Measurements from ENCODE around the gene SP110.
"Not testable (repeated sequence)": the region's sequence is repeated elsewhere in the genome, so short reads cannot be mapped to it uniquely, and the experiment has no call there.

SP110 gene

GRCh38 chr2:230267059-230267458, 47.3 kb upstream of the SP110 start:
- TF ChIP-seq EZH2phosphoT487 (IDR thresholded peaks at IDR 0.05; ENCODE audit: borderline replicate concordance, low read length) (no peak), CTCF (IDR thresholded peaks at IDR 0.05; ENCODE audit: low read depth, low read length, poor library complexity, severe bottlenecking) (no peak)
- Histone ChIP-seq H3K4me1 (ENCODE audit: control insufficient read depth, low read length) (no peaks in the 10 kb centered on the region), H3K27me3 (ENCODE audit: control insufficient read depth, low read length) (no peaks in the 10 kb centered on the region), H3K79me2 (ENCODE audit: control insufficient read depth, low read length) (no peaks in the 10 kb centered on the region), H4K20me1 (ENCODE audit: control insufficient read depth, insufficient read depth, low read depth, low read length) (no peaks in the 10 kb centered on the region), H3K27ac (ENCODE audit: low read depth, low read length) (no peak overlapping the region), H3K9me2 (replicated peaks; ENCODE audit: control insufficient read depth, low read length) (no peaks in the 10 kb centered on the region), H3K4me3 (ENCODE audit: low read length) (no peak overlapping the region), H3K4me2 (ENCODE audit: low read length) (no peak overlapping the region), H3K36me3 (ENCODE audit: control insufficient read depth, low read length) (no peaks in the 10 kb centered on the region), H3F3A (ENCODE audit: control insufficient read depth, insufficient read depth) (no peaks in the 10 kb centered on the region), H3K9me3 (ENCODE audit: control insufficient read depth, insufficient read depth, low read length) (no peaks in the 10 kb centered on the region)

- H3K27me3 ChIP-seq (ENCODE audit: control insufficient read depth, low read length), result no peaks in the 10 kb centered on the region
- no peak overlapping the region for H3K27ac ChIP-seq (ENCODE audit: low read depth, low read length)
- no peaks in the 10 kb centered on the region for H3K9me2 ChIP-seq (replicated peaks; ENCODE audit: control insufficient read depth, low read length)
- H4K20me1 ChIP-seq (ENCODE audit: control insufficient read depth, insufficient read depth, low read depth, low read length), result no peaks in the 10 kb centered on the region
- H3K4me1 ChIP-seq (ENCODE audit: control insufficient read depth, low read length), result no peaks in the 10 kb centered on the region
- H3K36me3 ChIP-seq (ENCODE audit: control insufficient read depth, low read length), result no peaks in the 10 kb centered on the region
- H3K79me2 ChIP-seq (ENCODE audit: control insufficient read depth, low read length), result no peaks in the 10 kb centered on the region
- H3K4me2 ChIP-seq (ENCODE audit: low read length), result no peak overlapping the region
- no peak overlapping the region for H3K4me3 ChIP-seq (ENCODE audit: low read length)
- TF ChIP-seq EZH2phosphoT487 (IDR thresholded peaks at IDR 0.05; ENCODE audit: borderline replicate concordance, low read length) (no peak), CTCF (IDR thresholded peaks at IDR 0.05; ENCODE audit: low read depth, low read length, poor library complexity, severe bottlenecking) (no peak)
- no peaks in the 10 kb centered on the region for H3F3A ChIP-seq (ENCODE audit: control insufficient read depth, insufficient read depth)
- no peaks in the 10 kb centered on the region for H3K9me3 ChIP-seq (ENCODE audit: control insufficient read depth, insufficient read depth, low read length)
Observed at GRCh38 chr2:230266638-230267037, 46.9 kb upstream of the SP110 start.

GRCh38 chr2:230264945-230265344, 45.2 kb upstream of the SP110 start:
- not testable (repeated sequence) for H3K36me3 ChIP-seq (ENCODE audit: control insufficient read depth, low read length); H3K79me2 ChIP-seq (ENCODE audit: control insufficient read depth, low read length); H3K27ac ChIP-seq (ENCODE audit: low read depth, low read length); H3K9me2 ChIP-seq (replicated peaks; ENCODE audit: control insufficient read depth, low read length); H3K4me3 ChIP-seq (ENCODE audit: low read length); H3F3A ChIP-seq (ENCODE audit: control insufficient read depth, insufficient read depth); H3K9me3 ChIP-seq (ENCODE audit: control insufficient read depth, insufficient read depth, low read length); H3K27me3 ChIP-seq (ENCODE audit: control insufficient read depth, low read length); H4K20me1 ChIP-seq (ENCODE audit: control insufficient read depth, insufficient read depth, low read depth, low read length); H3K4me1 ChIP-seq (ENCODE audit: control insufficient read depth, low read length); H3K4me2 ChIP-seq (ENCODE audit: low read length)

GRCh38 chr2:230262246-230262645, 42.5 kb upstream of the SP110 start:
- Histone ChIP-seq H3K79me2 (ENCODE audit: control insufficient read depth, low read length) (no peaks in the 10 kb centered on the region), H4K20me1 (ENCODE audit: control insufficient read depth, insufficient read depth, low read depth, low read length) (no peaks in the 10 kb centered on the region), H3F3A (ENCODE audit: control insufficient read depth, insufficient read depth) (no peaks in the 10 kb centered on the region), H3K27me3 (ENCODE audit: control insufficient read depth, low read length) (no peaks in the 10 kb centered on the region), H3K36me3 (ENCODE audit: control insufficient read depth, low read length) (no peaks in the 10 kb centered on the region), H3K9me2 (replicated peaks; ENCODE audit: control insufficient read depth, low read length) (no peaks in the 10 kb centered on the region), H3K4me2 (ENCODE audit: low read length) (no peak overlapping the region), H3K4me1 (ENCODE audit: control insufficient read depth, low read length) (no peaks in the 10 kb centered on the region; the same call in 1 of the 2 replicates), H3K9me3 (ENCODE audit: control insufficient read depth, insufficient read depth, low read length) (no peaks in the 10 kb centered on the region), H3K4me3 (ENCODE audit: low read length) (no peak overlapping the region), H3K27ac (ENCODE audit: low read depth, low read length) (no peak overlapping the region)
- TF ChIP-seq CTCF (IDR thresholded peaks at IDR 0.05; ENCODE audit: low read depth, low read length, poor library complexity, severe bottlenecking) (no peak), EZH2phosphoT487 (IDR thresholded peaks at IDR 0.05; ENCODE audit: borderline replicate concordance, low read length) (no peak)
